DOHH2 (cell line): ENCODE data around the gene PRKCE.

ENCODE experiments used
- H3F3A ChIP-seq: fragments of 200-600 bp; sonication (generic), shearing (Covaris generic); 2 replicates; pipeline ENCODE4 v1.6.0; 2016; ENCODE audit warnings: antibody characterized with exemption, mild to moderate bottlenecking; ENCODE audit not compliant: control insufficient read depth, insufficient read depth
- H3K27ac ChIP-seq: fragments of 200-600 bp; sonication (generic); 2 replicates; pipeline ENCODE4 v1.5.1; 2014; ENCODE audit warnings: low read depth, mild to moderate bottlenecking, low read length, moderate library complexity
- H3K27me3 ChIP-seq: fragments of 200-600 bp; sonication (generic); 2 replicates; pipeline ENCODE4 v1.6.1; 2014; ENCODE audit warnings: mild to moderate bottlenecking, low read length, mixed read lengths; ENCODE audit not compliant: control insufficient read depth
- H3K36me3 ChIP-seq: fragments of 200-600 bp; sonication (generic); 2 replicates; pipeline ENCODE4 v1.6.1; 2014; ENCODE audit warnings: mild to moderate bottlenecking, low read length, moderate library complexity, mixed read lengths; ENCODE audit not compliant: control insufficient read depth
- H3K4me1 ChIP-seq: fragments of 200-600 bp; sonication (generic); 2 replicates; pipeline ENCODE4 v1.6.1; 2014; ENCODE audit warnings: mild to moderate bottlenecking, low read length, mixed read lengths; ENCODE audit not compliant: control insufficient read depth
- H3K4me2 ChIP-seq: fragments of 200-600 bp; sonication (generic); 2 replicates; pipeline ENCODE4 v1.6.0; 2014; ENCODE audit warnings: mild to moderate bottlenecking, low read length, moderate library complexity
- H3K4me3 ChIP-seq: fragments of 200-600 bp; sonication (generic); 2 replicates; pipeline ENCODE4 v1.5.1; 2014; ENCODE audit warnings: mild to moderate bottlenecking, low read length, mixed read lengths
- H3K79me2 ChIP-seq: fragments of 200-600 bp; sonication (generic); 2 replicates; pipeline ENCODE4 v1.6.1; 2014; ENCODE audit warnings: mild to moderate bottlenecking, low read length, mixed read lengths; ENCODE audit not compliant: control insufficient read depth
- H3K9me2 ChIP-seq: fragments of 200-600 bp; sonication (generic); replicated peaks from 2 replicates; pipeline ENCODE4 v1.6.1; 2014; ENCODE audit warnings: mild to moderate bottlenecking, low read length, mixed read lengths; ENCODE audit not compliant: control insufficient read depth
- H3K9me3 ChIP-seq: fragments of 200-600 bp; sonication (generic); 2 replicates; pipeline ENCODE4 v1.6.1; 2014; ENCODE audit warnings: antibody characterized with exemption, low read length, mixed read lengths; ENCODE audit not compliant: control insufficient read depth, insufficient read depth
- H4K20me1 ChIP-seq: fragments of 200-600 bp; sonication (generic); 2 replicates; pipeline ENCODE4 v1.6.0; 2014; ENCODE audit warnings: low read depth, mild to moderate bottlenecking, antibody characterized with exemption, low read length, moderate library complexity; ENCODE audit not compliant: control insufficient read depth, insufficient read depth
- EZH2phosphoT487 ChIP-seq: fragments of 200-600 bp; sonication (generic); IDR thresholded peaks from 2 replicates; pipeline ENCODE4 v1.6.1; 2017; ENCODE audit warnings: borderline replicate concordance, mild to moderate bottlenecking, antibody characterized with exemption, low read length, moderate library complexity, mixed read lengths
- TF ChIP-seq, protein P1 (sequence below): fragments of 200-600 bp; sonication (generic); IDR thresholded peaks from one replicate; pipeline ENCODE4 v1.5.1; 2014; ENCODE audit warnings: antibody characterized with exemption, mild to moderate bottlenecking, low read depth, low read length; ENCODE audit not compliant: poor library complexity, severe bottlenecking

Gene PRKCE

DNA sequence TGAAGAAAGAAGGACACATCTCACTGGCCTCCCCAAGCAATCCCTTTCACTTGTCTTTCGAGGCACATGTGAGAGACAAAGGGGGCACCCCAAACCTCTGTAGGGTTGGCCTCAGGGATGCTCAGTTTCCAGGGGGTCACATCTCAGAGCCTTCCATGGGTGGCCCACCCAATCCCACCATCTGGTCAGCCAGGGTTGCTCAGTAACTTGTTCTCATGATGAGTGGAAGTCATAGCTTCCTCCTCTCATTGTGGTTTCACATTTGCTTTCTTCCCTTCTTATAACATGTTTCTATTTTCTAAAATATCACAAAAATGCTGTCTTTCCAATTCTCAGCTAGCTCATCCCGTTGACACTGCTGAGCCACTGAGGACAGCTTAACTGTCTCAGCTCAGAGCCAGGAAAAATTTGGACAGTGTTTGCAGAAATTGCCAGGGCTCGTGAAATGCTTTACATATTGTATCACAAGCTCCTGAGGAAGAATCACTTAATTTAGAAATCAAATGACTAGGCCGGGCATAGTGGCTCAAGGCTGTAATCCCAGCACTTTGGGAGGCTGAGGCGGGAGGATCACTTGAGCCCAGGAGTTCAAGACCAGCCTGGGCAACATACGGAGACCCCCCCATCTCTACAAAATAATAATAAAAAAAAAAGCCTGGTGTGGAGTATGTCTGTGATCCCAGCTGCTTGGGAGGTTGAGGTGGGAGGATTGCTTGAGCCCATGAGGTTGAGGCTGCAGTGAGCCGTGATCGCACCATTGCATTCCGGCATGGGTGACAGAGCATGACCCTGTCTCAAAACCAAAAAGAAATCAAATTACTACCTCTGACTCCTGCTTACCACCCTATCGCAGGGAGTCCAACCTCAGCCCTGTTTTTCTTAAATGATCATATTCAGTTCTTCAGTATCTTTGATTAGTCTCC is 129.3 kb downstream of the PRKCE start:
- TF ChIP-seq EZH2phosphoT487: no peak
- TF ChIP-seq, protein P1, sequence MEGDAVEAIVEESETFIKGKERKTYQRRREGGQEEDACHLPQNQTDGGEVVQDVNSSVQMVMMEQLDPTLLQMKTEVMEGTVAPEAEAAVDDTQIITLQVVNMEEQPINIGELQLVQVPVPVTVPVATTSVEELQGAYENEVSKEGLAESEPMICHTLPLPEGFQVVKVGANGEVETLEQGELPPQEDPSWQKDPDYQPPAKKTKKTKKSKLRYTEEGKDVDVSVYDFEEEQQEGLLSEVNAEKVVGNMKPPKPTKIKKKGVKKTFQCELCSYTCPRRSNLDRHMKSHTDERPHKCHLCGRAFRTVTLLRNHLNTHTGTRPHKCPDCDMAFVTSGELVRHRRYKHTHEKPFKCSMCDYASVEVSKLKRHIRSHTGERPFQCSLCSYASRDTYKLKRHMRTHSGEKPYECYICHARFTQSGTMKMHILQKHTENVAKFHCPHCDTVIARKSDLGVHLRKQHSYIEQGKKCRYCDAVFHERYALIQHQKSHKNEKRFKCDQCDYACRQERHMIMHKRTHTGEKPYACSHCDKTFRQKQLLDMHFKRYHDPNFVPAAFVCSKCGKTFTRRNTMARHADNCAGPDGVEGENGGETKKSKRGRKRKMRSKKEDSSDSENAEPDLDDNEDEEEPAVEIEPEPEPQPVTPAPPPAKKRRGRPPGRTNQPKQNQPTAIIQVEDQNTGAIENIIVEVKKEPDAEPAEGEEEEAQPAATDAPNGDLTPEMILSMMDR: no peak
- Histone ChIP-seq H3K79me2 (no peaks in the 10 kb centered on the region), H3K36me3 (no peaks in the 10 kb centered on the region), H3K4me2 (no peak overlapping the region), H3K27ac (no peak overlapping the region), H3K4me3 (no peak overlapping the region), H3K9me2 (no peaks in the 10 kb centered on the region), H3K9me3 (no peaks in the 10 kb centered on the region), H3K4me1 (peaks cover 14% of the 10 kb centered on the region), H3F3A (no peaks in the 10 kb centered on the region), H3K27me3 (0 out of 2 replicates have a peak, but pooled peaks cover 3% of the 10 kb centered on the region), H4K20me1 (no peaks in the 10 kb centered on the region)

DNA sequence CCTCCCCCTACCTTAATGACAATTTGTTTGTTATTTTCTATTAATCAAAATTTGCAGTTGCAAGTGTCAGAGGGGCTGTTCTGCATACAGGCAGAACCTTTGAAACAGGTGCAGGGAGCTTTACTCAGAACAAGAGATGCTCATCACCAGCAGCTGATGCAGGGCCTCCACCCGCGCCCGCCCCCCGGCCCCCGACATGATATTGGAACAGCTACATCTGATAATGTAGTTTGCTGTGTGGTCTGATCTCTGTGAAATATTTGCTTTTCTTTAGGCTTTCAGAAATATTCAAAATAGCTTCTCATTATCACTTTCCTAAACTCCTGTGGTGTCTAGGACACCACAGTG is 130.0 kb downstream of the PRKCE start:
- Histone ChIP-seq H3K9me3 (no peaks in the 10 kb centered on the region), H3K79me2 (no peaks in the 10 kb centered on the region), H3F3A (no peaks in the 10 kb centered on the region), H3K4me3 (no peak overlapping the region), H3K36me3 (no peaks in the 10 kb centered on the region), H3K27me3 (0 out of 2 replicates have a peak, but pooled peaks cover 3% of the 10 kb centered on the region), H4K20me1 (no peaks in the 10 kb centered on the region), H3K4me1 (peaks cover 14% of the 10 kb centered on the region), H3K9me2 (no peaks in the 10 kb centered on the region), H3K27ac (no peak overlapping the region), H3K4me2 (no peak overlapping the region)
- TF ChIP-seq, protein P1: no peak
- no peak for TF ChIP-seq EZH2phosphoT487

DNA sequence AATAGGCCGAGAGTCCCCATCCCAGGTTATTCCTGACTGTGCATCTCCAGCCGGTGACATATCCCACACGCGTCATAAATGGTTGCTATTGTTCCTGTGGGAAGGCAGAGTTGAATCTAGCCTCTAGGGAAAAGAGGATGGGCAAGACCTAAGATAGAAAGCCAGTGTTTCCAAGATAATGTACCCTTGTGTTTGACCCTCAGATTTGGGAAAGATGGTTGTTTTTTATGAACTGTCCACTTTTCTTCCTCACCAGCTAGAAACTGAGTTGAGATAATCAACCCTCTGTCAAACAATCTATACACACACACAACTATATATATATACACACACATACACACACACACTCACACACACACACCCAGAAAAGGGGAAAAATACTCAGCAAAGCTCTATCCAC is 131.0 kb downstream of the PRKCE start:
- TF ChIP-seq EZH2phosphoT487: no peak
- TF ChIP-seq, protein P1: no peak
- Histone ChIP-seq H3K27ac (no peak overlapping the region), H3K9me2 (no peaks in the 10 kb centered on the region), H3K4me2 (no peak overlapping the region), H3F3A (no peaks in the 10 kb centered on the region), H3K27me3 (0 out of 2 replicates have a peak, but pooled peaks cover 3% of the 10 kb centered on the region), H3K4me3 (no peak overlapping the region), H3K79me2 (no peaks in the 10 kb centered on the region), H4K20me1 (no peaks in the 10 kb centered on the region), H3K36me3 (no peaks in the 10 kb centered on the region), H3K9me3 (no peaks in the 10 kb centered on the region), H3K4me1 (peaks cover 14% of the 10 kb centered on the region)
